GM04504 (cell line): Measurements from ENCODE around the gene CAPN12.
"Not testable (repeated sequence)": the region's sequence is repeated elsewhere in the genome, so short reads cannot be mapped to it uniquely, and the experiment has no call there.

Source experiments
- DNase-seq: peaks from one replicate; pipeline ENCODE4 v3.0.0-alpha.2; 2012; ENCODE audit warnings: low read depth

Gene CAPN12

GRCh38 chr19:38744298-38744681 is at the start of gene CAPN12:
TSS of gene CAPN12 (minus strand) at chr19:38744474. CDS start at chr19:38744165, 309 bp downstream.
- DNase-seq, result no peak

DNA sequence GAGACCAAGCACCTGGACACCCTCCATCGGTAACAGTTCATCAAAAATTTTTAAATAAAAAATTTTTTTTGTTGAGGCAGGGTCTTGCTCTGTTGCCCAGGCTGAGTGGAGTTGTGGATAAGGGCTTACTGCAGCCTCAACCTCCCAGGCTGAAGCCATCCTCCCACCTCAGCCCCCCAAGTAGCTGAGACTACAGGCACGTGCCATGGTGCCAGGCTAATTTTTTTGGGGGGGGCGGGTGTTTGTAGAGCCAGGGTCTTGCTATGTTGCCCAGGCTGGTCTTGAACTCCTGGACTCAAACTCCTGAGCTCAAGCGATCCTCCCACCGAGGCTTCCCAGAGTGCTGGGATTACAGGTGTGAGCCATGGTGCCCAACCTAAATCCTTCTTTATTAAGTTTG is 49.4 kb upstream of the CAPN12 start:
- no peak for DNase-seq

- DNase-seq, result no peak
Observed at GRCh38 chr19:38793177-38793576, 48.9 kb upstream of the CAPN12 start.

GRCh38 chr19:38792250-38793111 is 48.2 kb upstream of the CAPN12 start:
- no peak for DNase-seq

DNA sequence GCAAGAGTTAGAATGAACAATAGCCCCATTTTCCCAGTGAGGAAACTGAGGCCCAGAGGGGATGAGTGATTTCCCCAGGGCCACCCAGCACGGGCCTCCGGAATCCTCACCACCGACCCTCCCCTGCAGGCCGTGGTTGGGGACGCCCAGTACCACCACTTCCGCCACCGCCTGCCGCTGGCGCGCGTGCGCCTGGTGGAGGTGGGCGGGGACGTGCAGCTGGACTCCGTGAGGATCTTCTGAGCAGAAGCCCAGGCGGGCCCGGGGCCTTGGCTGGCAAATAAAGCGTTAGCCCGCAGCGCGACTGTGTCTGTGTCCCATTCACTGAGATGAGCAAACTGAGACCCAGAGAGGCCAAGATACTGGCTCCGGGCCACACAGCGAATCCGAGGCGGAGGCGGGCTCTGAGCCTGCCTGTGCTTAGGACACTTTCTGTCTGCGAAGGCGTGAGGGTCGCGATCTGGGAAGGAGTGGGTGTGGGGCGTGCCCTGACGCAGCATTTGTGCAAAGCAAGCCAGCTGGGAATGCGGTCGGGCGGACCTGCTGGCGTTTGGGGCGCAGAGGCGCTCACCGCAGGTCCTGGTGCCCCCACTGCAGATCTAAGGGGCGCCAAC is 47.3 kb upstream of the CAPN12 start:
- DNase-seq, result not testable (repeated sequence)

DNA sequence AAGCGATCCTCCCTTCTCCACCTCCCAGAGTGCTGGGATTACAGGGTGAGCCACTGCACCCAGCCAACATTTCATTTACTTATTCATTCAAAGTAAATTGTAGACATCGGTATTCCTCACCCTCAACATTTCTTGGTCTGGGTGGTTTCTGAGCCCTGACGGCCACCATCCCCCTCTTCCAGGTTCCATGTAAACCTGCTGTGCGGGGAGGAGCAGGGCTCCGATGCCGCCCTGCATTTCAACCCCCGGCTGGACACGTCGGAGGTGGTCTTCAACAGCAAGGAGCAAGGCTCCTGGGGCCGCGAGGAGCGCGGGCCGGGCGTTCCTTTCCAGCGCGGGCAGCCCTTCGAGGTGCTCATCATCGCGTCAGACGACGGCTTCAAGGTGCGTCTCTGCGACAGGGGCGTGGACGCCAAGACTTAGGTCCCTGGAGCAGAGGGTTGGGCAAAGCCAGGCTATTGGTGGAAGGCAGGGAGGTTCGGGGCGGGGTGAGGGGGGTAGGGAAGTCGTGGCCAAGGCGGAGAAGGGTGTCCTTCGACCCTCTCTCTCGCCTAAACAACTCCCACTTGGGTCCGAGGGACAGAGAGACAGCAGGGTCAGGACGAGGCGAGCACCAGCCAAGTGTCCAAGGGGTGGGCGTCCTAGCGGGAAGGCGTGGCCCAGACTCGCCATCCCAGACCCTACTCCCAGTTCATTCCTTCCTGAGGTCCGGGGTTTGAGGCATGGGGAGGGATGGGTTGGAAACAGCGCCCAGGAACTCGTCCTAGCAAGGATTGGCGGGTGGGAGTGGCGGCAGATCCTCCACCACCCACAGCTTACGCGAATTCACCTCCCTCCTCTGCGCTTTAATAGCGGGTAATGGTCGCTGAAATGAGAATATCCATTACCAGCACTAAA is 46.5 kb upstream of the CAPN12 start:
- DNase-seq, result not testable (repeated sequence)

DNA sequence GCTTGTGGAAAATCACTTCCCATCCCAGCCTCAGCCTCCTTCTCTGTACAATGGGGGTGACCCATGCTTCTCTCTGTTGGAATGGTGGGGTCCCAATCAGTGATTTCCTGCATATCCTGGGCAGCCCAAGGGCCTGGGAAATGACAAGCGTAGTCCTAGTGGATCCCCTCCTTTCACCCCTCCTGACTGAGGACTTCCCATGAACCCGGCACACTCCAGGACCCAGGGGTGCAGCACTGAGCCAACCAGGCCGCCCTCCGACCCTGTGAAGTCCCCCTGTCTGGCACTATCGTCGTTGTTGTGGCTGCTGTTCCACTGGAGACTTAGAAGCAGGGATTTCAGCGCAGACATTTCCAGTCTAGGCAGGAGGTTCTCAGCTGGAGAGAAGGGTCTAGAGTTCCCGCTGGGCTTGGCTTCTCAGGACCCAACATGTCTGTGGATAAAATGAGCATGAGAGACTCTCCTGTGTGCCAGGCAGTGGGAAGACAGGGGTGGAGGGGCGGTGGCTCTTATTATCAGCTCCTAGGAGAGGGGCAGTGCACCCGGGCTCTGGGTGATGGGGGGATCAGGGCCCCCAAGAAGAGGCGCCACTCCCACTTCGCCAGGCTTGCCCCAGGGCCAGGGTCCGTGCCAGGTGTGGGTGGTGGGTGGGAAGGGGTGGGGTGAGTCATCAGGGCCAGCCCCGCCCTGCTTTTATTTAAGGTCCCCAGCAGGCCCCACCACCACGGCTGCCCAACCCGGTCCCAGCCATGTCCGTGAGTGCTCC is 44.4 kb upstream of the CAPN12 start, which contains the start of gene LGALS7B:
Gene LGALS7B (plus strand): TSS at position 723 of the 766 bp plus-strand sequence. CDS start 27 bp downstream, at position 750.
- DNase-seq, result no peak

DNA sequence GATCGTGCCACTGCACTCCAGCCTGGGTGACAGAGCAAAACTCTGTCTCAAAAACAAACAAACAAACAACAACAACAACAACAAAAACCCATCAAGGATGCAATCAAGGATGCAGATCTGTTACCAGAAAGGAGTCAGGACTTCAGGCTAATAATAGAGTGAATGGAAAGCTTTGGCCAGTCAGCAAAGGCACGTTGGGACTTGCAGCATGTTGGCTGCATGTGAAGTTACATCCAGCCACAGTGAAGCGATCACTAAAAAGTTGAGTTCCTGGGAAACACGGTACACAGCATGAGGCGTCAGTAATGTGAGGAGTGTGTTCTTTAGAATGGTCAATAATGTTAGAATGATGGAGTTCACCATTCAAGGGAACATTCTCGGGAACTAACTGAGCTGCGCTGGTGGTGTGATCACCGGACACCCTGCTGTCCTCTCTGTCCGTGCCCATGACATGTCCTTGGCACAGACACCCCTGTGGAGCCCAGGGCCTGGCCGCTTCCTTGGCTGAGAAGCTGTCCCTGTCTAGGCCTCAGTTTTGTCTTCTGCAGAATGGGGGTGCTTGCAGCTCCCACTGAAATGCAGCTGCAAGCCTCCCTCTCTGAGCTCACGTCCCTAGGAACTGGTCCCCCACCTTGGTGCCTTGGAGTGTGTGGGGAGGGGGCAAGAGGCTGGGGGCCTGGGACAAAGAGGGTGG is 42.4 kb upstream of the CAPN12 start:
- no peak for DNase-seq

DNA sequence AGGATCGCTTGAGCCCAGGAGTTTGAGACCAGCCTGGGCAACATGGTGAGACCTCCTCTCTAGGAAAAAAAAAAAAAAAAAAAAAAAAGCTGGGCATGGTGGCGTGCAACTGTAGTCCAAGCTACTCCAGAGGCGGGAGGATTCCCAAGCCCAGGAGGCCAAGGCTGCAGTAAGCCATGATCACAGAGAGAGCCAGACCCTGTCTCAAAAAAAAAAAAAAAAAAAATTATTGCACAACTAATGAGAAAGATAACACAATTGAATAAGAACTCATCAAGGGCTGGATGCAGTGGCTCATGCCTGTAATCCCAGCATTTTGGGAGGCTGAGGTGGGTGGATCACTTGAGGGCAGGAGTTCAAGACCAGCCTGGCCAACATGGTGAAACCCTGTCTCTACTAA is 41.8 kb upstream of the CAPN12 start:
- not testable (repeated sequence) for DNase-seq

DNA sequence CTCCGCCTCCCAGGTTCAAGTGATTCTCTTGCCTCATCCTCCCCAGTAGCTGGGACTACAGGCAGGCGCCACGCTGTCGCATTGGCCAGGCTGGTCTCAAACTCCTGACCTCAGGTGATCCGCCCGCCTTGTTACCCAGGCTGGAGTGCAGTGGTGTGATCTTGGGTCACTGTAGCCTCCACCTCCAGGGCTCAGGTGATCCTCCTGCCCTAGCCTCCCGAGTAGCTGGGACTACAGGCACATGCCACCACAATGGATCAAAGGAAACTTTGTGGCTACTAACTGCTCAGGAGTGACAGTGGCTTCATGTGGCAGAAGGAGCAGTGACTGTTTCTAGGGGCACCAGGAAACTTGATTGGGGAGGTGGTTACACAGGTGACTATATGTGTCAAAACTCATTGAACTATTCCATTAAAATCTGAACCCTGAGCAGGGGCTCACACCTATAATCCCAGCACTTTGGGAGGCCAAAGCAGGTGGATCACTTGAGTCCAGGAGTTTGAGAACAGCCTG is 41.0 kb upstream of the CAPN12 start:
- no peak for DNase-seq

GRCh38 chr19:38784224-38784623 is 40.0 kb upstream of the CAPN12 start:
- no peak for DNase-seq

DNA sequence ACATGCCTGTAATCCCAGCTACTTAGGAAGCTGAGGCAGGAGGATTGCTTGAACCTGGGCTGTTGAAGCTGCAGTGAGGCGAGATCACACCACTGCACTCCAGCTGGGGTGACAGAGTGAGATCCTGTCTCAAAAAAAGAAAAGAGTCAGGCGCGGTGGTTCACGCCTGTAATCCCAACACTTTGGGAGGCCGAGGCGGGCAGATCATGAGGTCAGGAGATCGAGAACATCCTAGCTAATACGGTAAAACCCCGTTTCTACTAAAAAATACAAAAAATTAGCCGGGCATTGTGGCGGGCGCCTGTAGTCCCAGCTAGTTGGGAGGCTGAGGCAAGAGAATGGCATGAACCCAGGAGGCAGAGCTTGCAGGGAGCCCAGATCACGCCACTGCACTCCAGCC is 37.9 kb upstream of the CAPN12 start:
- not testable (repeated sequence) for DNase-seq

- no peak for DNase-seq
Observed at GRCh38 chr19:38781058-38781457, 36.8 kb upstream of the CAPN12 start.

DNA sequence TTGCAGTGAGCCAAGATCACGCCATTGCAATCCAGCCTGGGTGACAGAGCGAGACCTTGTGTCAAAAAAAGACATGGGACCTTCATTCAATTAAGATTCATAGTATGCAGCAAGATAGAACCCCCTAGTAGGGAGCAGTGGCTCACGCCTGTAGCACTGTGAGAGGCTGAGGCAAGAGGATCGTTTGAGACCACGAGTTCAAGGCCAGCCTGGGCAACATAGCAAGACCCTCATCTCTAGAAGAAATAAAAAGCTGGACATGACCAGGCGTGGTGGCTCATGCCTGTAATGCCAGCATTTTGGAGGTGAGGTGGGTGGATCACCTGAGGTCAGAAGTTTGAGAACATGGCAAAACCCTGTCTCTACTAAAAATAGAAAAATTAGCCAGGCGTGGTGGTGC is 36.2 kb upstream of the CAPN12 start:
- no peak for DNase-seq

- no peak for DNase-seq
Observed at GRCh38 chr19:38778733-38779132, 34.5 kb upstream of the CAPN12 start.

DNA sequence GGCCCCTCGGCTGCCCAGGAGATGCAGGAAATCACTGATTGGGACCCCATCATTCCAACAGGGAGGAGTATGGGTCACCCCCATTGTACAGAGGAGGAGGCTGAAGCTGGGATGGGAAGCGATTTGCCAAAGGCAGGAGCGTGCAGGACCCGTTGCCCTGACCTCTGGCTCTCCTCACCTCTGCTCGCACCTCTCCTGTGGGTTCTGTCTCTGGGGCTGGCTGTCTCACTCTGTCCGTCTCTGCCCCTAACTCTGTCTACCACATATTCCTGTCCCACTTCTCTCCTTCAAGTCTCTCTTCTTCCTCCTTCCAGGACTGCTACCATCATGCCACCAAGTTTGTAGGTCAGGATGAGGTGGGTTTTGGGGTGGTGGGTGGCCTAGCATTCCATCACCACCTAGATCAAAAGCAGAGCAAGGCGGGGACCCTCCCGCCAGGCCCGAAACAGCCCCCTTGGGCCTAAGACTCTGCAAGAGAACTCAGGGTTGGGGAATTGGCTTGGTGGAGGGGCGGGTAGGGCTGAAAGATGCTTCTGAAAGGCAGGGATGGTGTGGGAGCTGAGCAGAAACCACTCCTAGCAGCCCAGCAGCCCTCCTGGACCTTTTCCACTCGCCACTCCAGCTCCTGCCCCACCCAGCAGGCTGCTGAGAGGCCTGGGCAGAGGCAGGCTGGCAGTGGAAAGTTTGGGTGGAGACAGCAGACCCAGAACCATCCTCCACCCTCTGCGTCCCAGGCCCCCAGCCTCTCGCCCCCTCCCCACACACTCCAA is 30.1 kb upstream of the CAPN12 start:
- no peak for DNase-seq

DNA sequence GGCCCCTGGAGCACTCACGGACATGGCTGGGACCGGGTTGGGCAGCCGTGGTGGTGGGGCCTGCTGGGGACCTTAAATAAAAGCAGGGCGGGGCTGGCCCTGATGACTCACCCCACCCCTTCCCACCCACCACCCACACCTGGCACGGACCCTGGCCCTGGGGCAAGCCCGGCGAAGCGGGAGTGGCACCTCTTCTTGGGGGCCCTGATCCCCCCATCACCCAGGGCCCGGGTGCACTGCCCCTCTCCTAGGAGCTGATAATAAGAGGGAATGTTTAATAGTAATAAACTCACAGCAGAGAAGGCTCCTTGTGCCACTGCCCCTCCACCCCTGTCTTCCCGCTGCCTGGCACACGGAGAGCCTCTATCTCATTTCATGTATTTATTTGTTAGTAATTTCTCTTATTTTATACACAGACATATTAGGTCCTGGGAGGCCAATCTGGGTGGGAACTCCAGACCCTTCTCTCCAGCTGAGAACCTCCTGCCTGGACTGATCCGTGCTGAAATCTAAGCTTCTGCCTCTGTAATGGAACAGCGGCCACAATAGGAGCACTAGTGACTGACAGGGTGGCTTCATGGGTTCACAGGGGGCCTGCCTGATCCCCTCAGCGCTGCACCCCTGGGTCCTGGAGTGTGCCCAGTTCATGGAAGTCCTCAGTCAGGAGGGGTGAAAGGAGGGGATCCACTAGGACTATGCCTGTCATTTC is 29.3 kb upstream of the CAPN12 start, which contains the start of gene LGALS7:
Gene LGALS7 (minus strand): TSS at position 49 of the 709 bp plus-strand sequence. CDS start 25 bp downstream, at position 24.
- no peak for DNase-seq

DNA sequence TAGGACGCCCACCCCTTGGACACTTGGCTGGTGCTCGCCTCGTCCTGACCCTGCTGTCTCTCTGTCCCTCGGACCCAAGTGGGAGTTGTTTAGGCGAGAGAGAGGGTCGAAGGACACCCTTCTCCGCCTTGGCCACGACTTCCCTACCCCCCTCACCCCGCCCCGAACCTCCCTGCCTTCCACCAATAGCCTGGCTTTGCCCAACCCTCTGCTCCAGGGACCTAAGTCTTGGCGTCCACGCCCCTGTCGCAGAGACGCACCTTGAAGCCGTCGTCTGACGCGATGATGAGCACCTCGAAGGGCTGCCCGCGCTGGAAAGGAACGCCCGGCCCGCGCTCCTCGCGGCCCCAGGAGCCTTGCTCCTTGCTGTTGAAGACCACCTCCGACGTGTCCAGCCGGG is 27.3 kb upstream of the CAPN12 start:
- not testable (repeated sequence) for DNase-seq

DNA sequence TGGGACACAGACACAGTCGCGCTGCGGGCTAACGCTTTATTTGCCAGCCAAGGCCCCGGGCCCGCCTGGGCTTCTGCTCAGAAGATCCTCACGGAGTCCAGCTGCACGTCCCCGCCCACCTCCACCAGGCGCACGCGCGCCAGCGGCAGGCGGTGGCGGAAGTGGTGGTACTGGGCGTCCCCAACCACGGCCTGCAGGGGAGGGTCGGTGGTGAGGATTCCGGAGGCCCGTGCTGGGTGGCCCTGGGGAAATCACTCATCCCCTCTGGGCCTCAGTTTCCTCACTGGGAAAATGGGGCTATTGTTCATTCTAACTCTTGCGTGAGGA is 26.6 kb upstream of the CAPN12 start:
- DNase-seq, result not testable (repeated sequence)
